T-helper 1 cell (primary cell): Measurements from ENCODE around the gene RIC8B.
A peak's percentile ranks its signal among the peaks of the same experiment; 100 is the strongest.

ENCODE experiments used
- DNase-seq, 5 donors: peaks; one replicate each; pipeline ENCODE4 v3.0.0-alpha.2; 2012 to 2020

Gene RIC8B

DNA sequence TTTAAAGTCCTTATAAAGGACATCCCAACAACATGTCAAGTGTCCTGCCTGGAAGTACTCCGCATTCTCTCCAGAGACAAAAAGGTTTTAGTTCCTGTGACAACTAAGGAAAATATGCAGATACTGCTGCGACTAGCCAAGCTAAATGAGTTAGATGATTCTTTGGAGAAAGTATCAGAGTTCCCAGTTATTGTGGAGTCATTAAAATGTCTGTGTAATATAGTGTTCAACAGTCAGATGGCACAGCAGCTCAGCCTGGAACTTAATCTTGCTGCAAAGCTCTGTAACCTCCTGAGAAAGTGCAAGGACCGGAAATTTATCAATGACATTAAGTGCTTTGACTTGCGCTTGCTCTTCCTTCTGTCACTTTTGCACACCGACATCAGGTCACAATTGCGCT is 40.2 kb downstream of the RIC8B start:
- no peak for DNase-seq

DNA sequence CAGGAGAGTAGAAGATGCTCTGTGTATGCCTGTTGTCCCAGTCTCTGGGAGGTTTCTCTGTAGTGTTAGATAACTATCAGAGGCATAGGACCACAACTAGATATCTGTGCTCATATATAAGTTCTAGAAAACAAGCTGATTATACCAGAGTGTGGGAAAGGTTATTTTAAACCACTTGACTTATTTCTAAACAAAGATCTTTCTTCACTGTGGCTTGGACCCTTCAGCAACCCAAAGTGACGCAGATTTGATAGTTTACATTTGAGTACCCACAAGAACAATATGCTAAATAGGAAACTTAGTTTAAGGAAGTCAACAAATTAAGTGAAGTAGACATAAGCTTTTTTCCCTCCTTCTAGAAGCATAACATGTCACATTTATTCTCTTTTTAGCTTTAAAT is 41.3 kb downstream of the RIC8B start:
- no peak for DNase-seq

DNA sequence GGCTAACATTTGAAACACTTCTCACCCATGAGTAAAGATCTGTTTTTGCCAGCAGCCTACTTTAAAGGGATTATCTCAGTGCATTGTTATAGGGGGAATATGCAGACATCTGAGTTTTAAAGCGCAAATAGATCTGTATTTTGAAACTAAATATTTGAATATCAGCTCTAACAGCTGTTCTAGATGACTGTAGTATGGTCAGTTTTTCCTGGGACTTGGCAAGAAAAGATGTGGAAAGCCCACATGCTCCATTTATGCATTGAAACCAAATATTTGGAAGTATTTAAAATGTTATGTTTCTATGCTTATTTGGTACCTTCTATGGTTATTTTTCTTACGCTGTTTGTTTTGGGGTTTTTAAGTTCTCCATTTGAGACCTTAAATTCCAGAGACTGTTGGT is 41.7 kb downstream of the RIC8B start:
- no peak for DNase-seq

DNA sequence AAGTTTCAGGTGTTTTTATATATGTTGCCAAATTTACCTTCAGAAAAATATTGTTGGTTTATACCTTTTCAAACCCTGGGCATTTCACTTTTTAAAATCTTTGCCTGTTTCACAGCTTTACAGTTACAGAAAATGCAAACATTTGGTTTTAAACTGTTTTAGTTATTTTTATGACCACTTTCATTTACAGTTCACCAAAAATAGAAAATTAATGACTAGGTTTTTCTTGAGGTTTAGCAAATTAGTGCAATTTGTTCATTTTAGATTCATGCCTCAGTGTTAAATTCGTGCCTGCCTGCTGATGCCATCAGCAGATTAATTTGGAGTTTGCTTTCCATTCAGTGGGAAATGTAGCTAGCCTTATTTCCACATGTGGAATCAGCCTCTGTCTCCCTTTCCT is 45.5 kb downstream of the RIC8B start:
- DNase-seq = no peak

DNA sequence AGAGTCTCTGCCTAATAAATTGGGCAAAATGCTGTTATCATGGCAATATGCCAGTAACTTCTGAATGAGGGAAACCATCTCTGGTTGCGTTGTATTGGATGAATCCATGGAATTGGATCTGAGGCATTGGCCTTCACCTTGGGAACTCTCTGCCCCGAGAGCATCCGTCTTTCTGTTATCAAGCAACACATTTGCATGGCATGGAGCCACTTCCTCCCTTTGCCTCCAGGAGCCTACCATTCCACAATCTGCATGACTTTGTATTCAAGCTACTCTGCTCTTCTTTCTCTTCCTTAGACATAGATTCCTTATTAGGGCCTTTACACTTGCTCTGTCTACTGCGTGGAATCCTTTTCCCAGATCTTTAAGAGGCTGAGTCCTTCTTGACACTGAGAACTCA is 57.2 kb downstream of the RIC8B start:
- no peak for DNase-seq

DNA sequence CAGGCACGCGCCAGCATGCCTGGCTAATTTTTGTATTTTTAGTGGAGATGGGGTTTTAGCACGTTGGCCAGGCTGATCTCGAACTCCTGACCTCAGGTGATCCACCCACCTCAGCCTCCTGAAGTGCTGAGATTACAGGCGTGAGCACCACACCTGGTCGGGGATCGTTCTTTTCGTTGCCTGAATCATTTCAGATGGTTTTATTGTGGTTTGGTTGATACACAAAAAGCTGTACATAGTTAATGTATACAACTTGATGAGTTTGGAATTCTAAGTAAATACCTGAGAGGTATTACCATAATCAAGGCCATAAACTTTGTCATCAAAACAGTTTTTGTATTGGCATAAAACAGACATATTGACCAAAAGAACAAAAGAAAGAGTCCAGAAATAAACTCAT is 63.3 kb downstream of the RIC8B start:
- no peak for DNase-seq

DNA sequence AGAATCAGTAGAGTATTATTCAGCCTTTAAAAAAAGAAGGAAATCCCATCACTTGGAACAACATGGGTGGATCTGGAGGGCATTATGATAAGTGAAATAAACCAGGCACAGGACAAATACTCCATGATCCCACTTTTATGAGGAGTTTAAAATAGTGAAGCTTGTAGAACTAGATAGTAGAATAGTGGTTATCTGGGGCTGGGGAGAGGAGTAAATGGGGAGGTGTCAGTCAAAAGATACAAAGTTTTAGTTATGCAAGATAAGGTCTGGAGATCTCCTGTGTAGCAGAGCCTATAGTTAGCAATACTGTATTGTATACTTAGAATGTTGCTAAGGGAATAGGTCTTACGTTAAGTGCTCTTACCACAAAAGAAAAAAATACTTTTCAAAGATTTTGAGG is 64.9 kb downstream of the RIC8B start:
- DNase-seq = no peak

DNA sequence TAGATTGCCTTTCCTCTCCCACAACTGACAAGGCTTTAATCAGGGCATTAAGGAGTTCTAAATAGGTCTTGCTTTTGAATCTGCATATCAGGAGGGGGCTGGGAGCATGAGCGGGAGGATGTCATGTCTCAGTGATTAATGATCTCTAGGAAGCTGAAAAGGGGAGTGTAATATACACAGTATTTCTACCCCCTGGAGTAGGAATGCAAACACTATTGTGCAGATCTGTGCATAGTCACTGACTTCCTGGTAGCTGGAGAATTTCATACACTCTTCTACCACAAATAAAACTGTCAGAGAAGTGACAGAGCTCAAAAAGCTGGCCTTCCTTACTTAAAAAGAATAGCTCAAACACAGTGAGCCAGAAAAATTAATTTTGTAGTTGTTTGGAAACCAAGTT is 65.8 kb downstream of the RIC8B start:
- no peak for DNase-seq

DNA sequence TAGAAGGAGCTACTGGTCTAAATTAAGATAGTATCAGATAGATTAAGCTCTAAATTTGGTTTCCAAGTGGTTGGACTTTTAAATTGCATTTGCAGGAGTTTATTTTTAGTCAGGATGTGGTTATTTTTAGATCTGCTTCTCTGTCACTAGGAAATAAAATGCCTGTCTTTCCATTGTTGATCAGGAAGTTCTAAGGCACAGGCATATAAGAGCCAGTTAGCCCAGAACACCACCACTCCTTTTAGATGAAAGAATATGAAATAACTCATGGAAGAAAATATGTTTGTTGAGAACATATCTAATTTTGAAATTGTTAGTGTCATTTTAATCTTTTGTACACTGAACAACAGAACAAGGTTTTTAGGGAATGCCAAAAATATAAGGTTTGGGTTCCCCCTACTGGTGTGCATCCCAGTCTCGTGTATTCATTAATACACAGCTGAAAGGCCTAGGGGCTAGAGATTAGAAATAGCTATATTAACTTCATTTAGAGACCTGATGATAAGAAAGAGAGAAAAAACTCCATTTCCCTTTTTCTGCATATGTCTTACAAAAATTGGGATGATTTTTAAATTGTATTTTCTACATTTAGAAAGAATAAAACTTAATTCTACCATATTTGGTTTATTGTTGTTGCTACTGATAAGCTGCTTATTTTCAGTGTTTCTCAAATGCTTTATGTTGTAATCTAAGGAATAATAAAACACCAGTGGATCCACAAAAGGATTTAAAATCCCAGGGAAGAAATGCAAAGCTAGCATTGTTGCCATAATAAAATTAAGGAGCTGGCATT is 67.2 kb downstream of the RIC8B start:
- peak in 3 of 5 donors; percentile 4 to 23 (median 17) for DNase-seq

DNA sequence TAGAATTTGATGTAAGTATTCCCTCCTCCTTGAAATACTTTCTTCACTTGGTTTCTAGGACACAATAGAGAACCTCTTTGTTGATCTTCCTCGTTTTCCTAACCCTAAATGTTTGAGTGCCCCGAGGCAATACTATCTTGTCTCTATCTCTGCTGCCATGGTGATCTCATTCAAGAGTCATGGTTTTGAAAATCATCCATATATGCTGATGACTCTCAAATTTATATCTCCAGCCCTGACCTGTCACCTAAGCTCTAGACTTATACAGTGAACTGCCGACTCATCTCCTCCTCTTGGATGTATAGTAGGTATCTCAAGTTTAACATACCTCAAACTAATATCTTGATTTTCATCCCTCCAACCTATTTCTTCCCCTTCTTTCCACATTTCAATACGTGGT is 71.4 kb downstream of the RIC8B start:
- DNase-seq = no peak

DNA sequence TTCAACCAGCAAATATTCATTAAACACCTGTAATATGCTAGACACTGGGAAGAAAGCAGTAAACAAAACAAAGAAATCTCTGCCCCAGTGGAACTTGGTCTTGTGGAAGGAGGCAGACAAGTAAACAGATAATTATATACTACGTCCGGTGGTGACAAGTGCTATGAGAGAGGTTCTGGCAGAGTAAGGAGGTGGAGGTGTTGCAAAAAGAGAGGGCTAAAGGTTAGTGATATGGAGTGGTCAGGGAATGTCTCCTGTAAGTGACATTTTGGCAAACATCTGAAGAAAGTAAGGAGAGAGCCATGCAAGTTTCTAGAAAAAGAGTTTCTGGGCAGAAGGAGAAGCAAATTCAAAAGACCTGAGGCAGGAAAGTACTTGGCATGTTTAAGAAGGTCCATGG is 73.4 kb downstream of the RIC8B start:
- no peak for DNase-seq

DNA sequence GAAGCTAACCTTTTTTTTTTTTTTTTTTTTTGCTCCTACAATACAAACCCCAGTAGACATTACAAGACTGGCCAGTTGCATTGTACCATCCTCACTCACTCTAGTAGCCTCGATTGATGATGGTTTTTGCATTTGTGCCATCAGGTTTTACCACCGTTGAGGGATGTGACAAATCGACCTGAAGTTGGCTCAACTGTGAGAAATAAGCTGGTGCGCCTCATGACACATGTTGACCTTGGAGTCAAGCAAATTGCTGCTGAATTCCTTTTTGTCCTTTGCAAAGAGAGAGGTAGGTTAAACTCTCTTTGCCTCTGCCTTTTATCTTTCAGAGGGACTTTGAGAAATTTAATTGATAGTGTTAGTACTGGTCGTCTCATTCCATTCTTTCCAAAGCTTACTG is 76.8 kb downstream of the RIC8B start:
- DNase-seq = no peak

DNA sequence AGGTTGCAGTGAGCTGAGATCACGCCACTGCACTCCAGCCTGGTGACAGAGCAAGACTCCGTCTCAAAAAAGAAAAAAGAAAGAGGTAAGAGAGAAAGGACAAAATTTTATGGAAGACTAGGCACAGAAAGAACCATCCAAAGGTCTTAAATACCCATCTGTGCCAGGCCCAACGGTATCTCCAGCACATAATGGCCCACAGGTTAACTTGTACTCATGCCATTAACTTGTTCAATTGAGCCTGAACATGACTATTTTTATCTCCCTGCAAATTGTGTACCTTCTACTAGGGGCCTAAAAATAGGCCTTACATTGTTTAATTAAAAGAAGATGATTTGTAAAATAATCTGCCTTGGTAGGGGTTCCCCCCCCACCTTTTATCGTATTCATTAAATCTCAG is 80.2 kb downstream of the RIC8B start:
- no peak for DNase-seq

DNA sequence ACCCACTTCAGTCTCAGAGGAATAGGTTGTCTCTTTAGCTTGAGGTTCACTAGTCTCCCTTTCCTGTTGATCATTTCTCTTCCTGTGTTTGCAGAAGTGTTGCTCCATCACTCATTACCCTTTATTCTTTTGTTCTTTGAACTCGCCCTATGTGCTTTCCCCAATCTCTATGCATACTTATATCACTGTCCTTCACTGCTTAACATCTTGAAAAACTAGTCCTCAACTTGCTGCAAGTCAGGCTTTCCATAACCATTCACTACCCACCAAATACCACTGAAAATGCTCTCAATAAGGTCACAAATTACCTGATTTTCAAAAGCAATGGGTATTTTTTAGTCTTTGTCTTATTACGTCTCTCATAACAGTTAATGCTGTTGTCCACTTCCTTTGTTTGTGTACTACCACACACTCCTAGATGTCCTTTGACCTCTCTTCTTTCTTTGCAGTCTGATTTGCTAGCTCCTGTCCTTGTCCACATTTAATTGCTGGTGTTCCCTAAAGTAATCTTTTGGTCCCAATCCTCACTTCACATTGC is 80.8 kb downstream of the RIC8B start:
- DNase-seq = peak in 1 of 5 donors; percentile 29

DNA sequence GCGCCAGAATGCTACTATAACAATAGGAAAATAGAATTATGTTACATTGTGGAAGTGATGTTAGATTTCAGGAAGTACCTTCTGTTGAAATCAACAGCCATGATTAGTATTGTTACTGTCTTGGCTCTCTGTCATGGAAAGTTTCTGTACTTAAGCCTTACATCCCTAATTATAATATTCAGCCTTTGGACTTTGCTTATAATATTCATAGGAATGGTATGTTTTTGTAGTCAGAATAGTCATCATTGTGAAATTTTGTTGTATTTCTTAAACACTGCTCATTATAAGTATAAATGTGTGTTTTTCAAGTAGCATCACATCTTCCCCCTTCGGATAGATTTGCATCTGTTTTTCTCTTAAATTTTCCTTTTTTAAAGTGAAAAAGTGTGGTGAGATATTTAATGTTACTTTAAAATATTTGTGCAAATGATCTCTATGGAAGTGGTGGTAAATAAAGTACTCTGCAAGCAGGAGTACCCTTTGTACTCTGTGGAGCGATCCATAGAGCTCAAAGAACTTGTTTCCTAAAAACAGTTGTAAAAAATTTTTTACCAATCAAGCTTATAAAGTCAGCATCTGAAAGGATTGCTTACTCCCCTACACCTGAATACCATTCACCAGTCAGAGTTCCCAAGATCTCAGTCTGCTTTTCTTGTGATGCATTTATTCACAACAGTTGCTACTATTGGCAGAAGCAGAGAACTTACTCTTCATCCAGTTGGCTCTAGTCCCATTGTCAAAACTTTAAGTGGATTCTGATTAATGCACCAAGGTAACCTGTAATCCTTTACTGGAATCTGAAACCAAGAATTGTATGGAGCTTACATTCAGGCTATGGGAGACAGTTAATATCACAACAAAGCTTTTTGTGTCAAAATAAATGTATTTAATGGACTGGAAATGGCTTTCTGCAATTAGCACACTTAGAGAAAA is 87.8 kb downstream of the RIC8B start:
- DNase-seq = no peak

DNA sequence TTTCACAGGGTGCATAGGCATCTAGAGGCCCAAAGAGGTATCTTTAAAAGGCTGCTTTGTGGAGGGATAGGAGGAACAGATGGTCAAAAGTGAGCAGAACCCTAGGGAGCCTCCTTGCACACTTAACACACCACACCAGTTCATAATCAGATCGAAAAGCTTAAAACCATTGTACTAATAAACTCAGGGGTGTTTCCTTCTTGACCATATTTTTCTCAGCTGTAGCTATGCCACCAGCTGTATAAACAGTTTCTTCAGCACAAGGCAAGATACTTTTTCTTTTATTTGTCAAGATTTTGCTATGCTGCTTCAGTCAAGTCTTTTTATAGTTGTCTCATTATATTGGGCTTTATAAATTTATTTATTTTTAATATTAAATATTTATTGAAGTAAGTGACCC is 88.7 kb downstream of the RIC8B start:
- DNase-seq = no peak

DNA sequence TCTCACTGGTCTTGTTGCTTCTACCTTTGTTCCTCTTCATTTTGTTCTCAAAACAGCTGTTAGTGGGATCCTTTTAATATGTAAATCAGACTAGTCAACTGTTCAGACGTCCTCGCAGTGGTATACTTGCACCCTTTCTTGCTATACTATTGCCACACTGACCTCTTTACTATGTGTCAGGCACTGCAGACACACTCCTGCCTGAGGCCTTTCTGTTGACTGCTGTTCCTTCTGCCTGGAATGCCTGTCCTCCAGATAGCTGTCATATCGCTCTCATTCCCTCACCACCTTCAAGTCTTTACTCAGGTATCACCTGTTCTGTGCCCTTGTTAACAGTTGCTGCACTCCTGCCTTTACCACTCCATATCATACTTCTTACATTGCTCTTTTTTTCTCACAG is 91.2 kb downstream of the RIC8B start:
- no peak for DNase-seq

DNA sequence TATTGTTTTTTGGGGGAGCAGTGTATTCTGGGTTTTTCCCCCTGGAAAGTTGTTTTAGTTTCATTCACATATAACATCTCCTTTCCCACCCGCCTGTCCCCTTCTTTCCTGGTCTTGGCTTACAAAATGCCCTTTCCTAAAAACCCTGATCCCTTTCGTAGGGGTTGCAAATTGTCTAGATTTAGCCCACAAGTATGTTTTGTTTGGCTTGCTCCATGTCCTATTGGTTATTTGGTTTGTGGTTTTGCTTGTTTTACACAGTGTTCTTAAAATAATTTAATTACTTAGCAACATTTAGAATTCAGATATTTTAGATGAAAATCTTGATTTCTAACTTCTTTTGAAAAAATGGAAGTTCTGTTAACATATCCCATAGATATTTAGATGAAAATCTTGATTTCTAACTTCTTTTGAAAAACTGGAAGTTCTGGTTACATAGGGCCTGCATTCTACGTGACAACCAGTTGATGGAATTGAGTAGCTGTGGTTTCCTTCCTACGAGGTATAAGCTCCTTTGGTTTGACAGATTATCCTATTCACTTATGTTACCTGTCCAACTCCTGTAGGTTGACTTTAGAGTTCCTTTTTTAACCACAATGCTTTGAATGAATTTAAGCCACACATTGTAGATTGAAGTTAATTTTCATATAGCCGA is 92.1 kb downstream of the RIC8B start:
- DNase-seq = no peak

DNA sequence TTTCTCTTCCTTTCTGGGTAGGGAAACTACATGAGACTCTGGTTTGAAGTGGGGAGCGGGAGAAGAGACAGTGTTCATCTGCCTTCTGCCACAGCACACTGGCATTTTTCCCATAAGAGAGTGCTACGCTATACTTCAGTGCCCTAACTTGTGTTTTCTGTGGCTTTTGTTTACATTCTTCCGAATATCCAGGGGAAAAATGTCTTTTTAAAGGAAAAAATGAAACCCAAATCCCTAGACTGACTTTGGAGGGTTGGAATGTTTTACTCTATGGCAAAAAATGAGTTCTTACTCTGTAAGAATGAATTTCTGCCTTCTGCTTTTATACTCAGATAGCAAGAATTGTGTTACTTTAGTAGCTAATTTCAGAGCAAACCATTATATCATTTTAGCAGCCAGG is 93.2 kb downstream of the RIC8B start:
- no peak for DNase-seq

DNA sequence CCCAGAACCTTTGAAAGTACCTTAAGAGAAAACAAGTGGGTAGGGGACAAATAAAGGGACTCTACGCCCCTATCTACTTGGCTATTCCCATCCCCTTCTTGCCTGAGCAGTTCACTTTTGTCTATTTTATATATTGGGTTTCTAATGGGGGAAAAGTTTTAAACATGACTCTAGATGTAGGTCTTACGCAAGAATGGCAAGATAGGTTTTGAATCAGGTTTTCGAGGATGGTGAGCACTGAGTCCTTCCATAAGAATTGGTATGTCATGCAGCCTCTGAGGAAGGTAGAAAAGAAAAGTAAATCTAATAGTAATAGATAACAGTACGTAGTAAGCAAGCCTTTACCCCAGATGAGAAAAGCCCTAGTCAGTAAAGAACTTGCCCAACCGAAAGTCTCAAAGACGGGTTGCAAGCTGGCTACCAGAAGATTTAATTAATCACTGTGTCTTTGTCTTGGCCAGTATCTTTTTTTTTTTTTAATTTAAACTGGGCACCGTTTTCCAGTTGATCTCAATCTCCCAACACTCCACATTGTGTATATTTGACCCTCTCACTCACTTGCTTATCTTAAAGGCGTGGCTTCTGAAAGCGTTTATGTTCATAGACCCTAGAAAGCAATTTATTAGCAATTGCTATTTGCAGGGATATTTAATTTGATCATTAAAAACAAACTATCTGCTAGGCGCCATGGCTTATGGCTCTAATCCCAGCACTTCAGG is 94.7 kb downstream of the RIC8B start:
- no peak for DNase-seq

DNA sequence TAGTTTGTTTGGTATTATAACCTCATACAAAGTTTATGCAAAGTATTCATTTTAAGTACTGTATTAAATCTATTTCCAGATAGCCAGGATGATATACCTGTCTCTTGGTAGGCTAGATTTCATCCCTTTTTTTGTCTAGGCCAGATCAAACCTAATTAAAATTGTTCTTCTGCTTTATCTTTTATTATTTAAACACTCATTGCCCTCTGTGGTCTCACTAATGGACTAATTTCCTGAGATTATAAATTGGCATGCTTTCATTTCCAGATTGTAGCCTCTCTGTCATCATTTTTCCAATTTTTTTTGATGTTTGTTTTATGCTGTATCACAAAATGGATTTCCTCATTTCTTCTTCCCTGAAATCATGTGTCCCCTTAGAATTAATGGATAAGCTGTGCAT is 95.6 kb downstream of the RIC8B start:
- DNase-seq = no peak

DNA sequence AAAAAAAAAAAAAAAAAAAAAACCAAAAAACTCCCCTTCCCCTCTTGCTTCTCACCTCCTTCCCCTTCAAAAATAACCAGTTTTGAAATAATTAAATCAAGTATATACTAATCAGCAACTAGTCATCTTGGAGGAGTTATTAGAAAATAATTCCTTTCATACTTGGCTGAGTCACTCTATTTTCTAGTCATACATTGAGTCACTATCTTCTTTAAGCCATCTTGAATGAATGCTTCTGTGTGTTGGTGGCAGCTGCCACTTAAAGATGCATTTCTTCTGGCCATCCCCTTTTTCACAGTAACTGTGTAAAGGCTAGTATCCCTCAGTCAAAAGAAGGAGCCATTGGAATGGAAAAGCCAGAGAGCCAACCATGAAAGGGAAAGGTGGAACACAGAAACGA is 97.0 kb downstream of the RIC8B start:
- no peak for DNase-seq

DNA sequence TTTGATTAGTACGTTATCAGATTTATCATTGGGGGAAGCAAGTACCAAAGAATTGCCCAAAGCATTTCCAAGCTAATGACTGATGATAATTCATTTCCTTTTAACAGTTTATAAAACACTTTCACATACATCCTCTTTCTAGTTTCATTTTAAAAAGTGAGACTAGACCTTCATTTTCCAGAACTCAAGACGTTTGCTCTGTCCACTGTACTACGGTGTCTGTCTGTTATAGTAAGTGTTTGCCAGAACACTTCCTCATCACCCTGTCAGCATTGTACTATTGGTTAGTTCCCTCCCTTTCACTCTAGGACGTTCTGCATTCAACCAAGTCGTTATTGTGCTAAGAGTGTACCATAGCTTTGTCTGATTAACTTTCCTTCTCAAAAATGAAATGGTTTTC is 99.5 kb downstream of the RIC8B start:
- DNase-seq = no peak
